Endothelial cell of umbilical vein (primary cell): Measurements from ENCODE around the gene TWIST1. TPM values are rescaled to one million over a fixed set of nuclear protein-coding genes. Genes with fewer than 3 reads are reported as not detected.

Source experiments
- BruUV-seq: library from RNA; stranded (reverse); fragments of 400-500 nt; replicated peaks from 2 replicates; lab custom pipeline; 2021; lab: Mats Ljungman, UMichigan
- CTCF ChIA-PET: fragments of 300-600, 350-600 bp; sonication (Branson Sonifier 250); formaldehyde crosslinking; loops from one replicate; lab custom pipeline; 2021; ENCODE audit warnings: antibody characterized with exemption, inconsistent platforms; lab: Charles Lee
- POLR2A ChIA-PET: fragments of 300-600, 350-600 bp; sonication (Branson Sonifier 250); formaldehyde crosslinking; loops from one replicate; lab custom pipeline; 2021; ENCODE audit warnings: antibody characterized with exemption, inconsistent platforms; lab: Charles Lee
- DNase-seq: peaks from one replicate; pipeline ENCODE4 v3.0.0-alpha.2; 2011; ENCODE audit warnings: low read depth, low spot score
- FAIRE-seq: peaks from 2 replicates; lab custom pipeline; 2011; peaks lifted over from hg19 to GRCh38; lab: Jason Lieb, UNC
- H2AFZ ChIP-seq: 2 replicates; pipeline ENCODE4 v1.6.0; 2012; ENCODE audit warnings: low read depth, low read length, control low read depth, inconsistent platforms
- H3K27ac ChIP-seq: 2 replicates; pipeline ENCODE4 v1.5.1; 2011; ENCODE audit warnings: low read depth, mild to moderate bottlenecking, control low read depth, low read length, moderate library complexity; ENCODE audit not compliant: insufficient read depth
- H3K27me3 ChIP-seq, 2 experiments: 2 replicates each; pipeline versions ENCODE4 v1.6.0 to v1.6.1; 2011; ENCODE audit warnings: low read length in 2 of 2, mixed read lengths in 1 of 2; ENCODE audit not compliant: control insufficient read depth in 2 of 2, insufficient read depth in 2 of 2
- H3K36me3 ChIP-seq, 2 experiments: 2 replicates in 1 of 2; 3 replicates in 1 of 2; pipeline ENCODE4 v1.5.1; 2011; ENCODE audit warnings: low read length in 2 of 2, mild to moderate bottlenecking in 1 of 2, moderate library complexity in 1 of 2; ENCODE audit not compliant: control insufficient read depth in 2 of 2, insufficient read depth in 2 of 2; ENCODE audit errors: extremely low read depth in 1 of 2
- H3K4me1 ChIP-seq: 3 replicates; pipeline ENCODE4 v1.5.1; 2011; ENCODE audit warnings: mild to moderate bottlenecking, low read length; ENCODE audit not compliant: control insufficient read depth, insufficient read depth; ENCODE audit errors: extremely low read depth
- H3K4me2 ChIP-seq: 2 replicates; pipeline ENCODE4 v1.6.1; 2011; ENCODE audit warnings: low read length, control low read depth, mixed read lengths; ENCODE audit not compliant: insufficient read depth
- H3K4me3 ChIP-seq, 3 experiments: fragments of 200-600 bp in 1 of 3; sonication (generic), shearing (Covaris generic) in 1 of 3; replicated peaks in 1 of 3; 2 replicates each; pipeline ENCODE4 v1.5.1; 2011 to 2016; ENCODE audit warnings: control low read depth in 3 of 3, low read length in 3 of 3, mild to moderate bottlenecking in 2 of 3, inconsistent platforms in 1 of 3, low read depth in 1 of 3, moderate library complexity in 1 of 3; ENCODE audit not compliant: insufficient read depth in 1 of 3
- H3K79me2 ChIP-seq: 2 replicates; pipeline ENCODE4 v1.6.0; 2012; ENCODE audit warnings: low read length, inconsistent platforms; ENCODE audit not compliant: control insufficient read depth, insufficient read depth
- H3K9ac ChIP-seq: replicated peaks from 2 replicates; pipeline ENCODE3; 2011; ENCODE audit warnings: low read length, control low read depth; ENCODE audit not compliant: insufficient read depth; ENCODE audit errors: extremely low read depth
- H3K9me1 ChIP-seq: replicated peaks from 3 replicates; pipeline ENCODE4 v1.6.0; 2011; ENCODE audit warnings: mild to moderate bottlenecking, low read length; ENCODE audit not compliant: control insufficient read depth, insufficient read depth; ENCODE audit errors: extremely low read depth
- H3K9me3 ChIP-seq: replicated peaks from 2 replicates; pipeline ENCODE4 v1.5.1; 2012; ENCODE audit warnings: low read length, inconsistent platforms; ENCODE audit not compliant: control insufficient read depth, insufficient read depth
- H4K20me1 ChIP-seq: replicated peaks from 2 replicates; pipeline ENCODE3; 2011; ENCODE audit warnings: mild to moderate bottlenecking, low read length; ENCODE audit not compliant: control insufficient read depth, insufficient read depth; ENCODE audit errors: extremely low read depth
- CTCF ChIP-seq, 2 donors: IDR thresholded peaks; 1 replicate in 1 of 2; 2 replicates in 1 of 2; pipeline ENCODE4 v1.5.1; 2011; ENCODE audit warnings: low read length in 2 of 2, mild to moderate bottlenecking in 2 of 2, moderate library complexity in 2 of 2, control low read depth in 1 of 2, inconsistent platforms in 1 of 2, low read depth in 1 of 2; ENCODE audit not compliant: insufficient read depth in 1 of 2; ENCODE audit errors: extremely low read depth in 1 of 2
- EZH2 ChIP-seq: IDR thresholded peaks from 2 replicates; pipeline ENCODE4 v1.6.1; 2012; ENCODE audit warnings: borderline replicate concordance, low read depth, mild to moderate bottlenecking, moderate library complexity, low read length, inconsistent platforms; ENCODE audit not compliant: severe bottlenecking
- FOS ChIP-seq: IDR thresholded peaks from 2 replicates; pipeline ENCODE4 v1.6.1; 2011; ENCODE audit warnings: mild to moderate bottlenecking, low read length, moderate library complexity, borderline replicate concordance; ENCODE audit not compliant: insufficient read depth
- GATA2 ChIP-seq: IDR thresholded peaks from 2 replicates; pipeline ENCODE4 v1.7.0; 2011; ENCODE audit warnings: low read depth, mild to moderate bottlenecking, moderate library complexity, mixed read lengths, low read length; ENCODE audit not compliant: insufficient read length, insufficient read depth
- JUN ChIP-seq: IDR thresholded peaks from 2 replicates; pipeline ENCODE4 v1.6.1; 2011; ENCODE audit warnings: borderline replicate concordance, low read depth; ENCODE audit not compliant: insufficient read length, insufficient read depth
- MYC ChIP-seq: IDR thresholded peaks from one replicate; pipeline ENCODE4 v1.6.1; 2011; ENCODE audit warnings: mild to moderate bottlenecking, low read depth, low read length
- POLR2A ChIP-seq: IDR thresholded peaks from 2 replicates; pipeline ENCODE4 v1.6.1; 2012; ENCODE audit warnings: low read depth, mild to moderate bottlenecking, control low read depth, low read length
- POLR2AphosphoS5 ChIP-seq: IDR thresholded peaks from 2 replicates; pipeline ENCODE4 v1.6.1; 2012; ENCODE audit warnings: low read depth, mild to moderate bottlenecking, control low read depth, low read length, moderate library complexity; ENCODE audit not compliant: insufficient read depth
- dilution Hi-C: fragments of 300-500 bp; cut with MboI; formaldehyde crosslinking; loops from one replicate; pipeline ENCODE4 v1.15.0; 2019; ENCODE audit warnings: low sequenced_read_pairs; ENCODE audit not compliant: extremely low pct_ligation_motif_present
- intact Hi-C: fragments of 100-400 bp; cut with micrococcal nuclease; formaldehyde crosslinking; loops from one replicate; pipeline ENCODE4 v1.10.0; 2022
- polyA plus RNA-seq, 4 experiments: library from polyadenylated mRNA; depleted of rRNA in 3 of 4; stranded (reverse) in 3 of 4; unstranded in 1 of 4; fragments of >200 nt; gene quantifications; 2 replicates each; pipeline versions ENCODE4 v1.2.1 to v1.2.3, GENCODE V29; 2011 to 2012; ENCODE audit warnings: missing spikeins in 1 of 4
- total RNA-seq: library from RNA; stranded (reverse); gene quantifications from 2 replicates; pipeline ENCODE4 v1.2.3, GENCODE V29; 2021
- TF ChIP-seq, protein P1 (sequence below): IDR thresholded peaks from 2 replicates; pipeline ENCODE4 v1.6.1; 2011; ENCODE audit not compliant: insufficient read depth, insufficient read length

The TWIST1 gene
- total and polyA plus RNA-seq, 2 donors (not counting 3 experiments of a cell fraction or from before 2014, with no cell fraction given): not detected

- no peak overlapping the region for H3K9ac ChIP-seq
- H3K9me1 ChIP-seq: no peaks in the 10 kb centered on the region
- BruUV-seq: no TSS peak
- no peak overlapping the region for H3K27ac ChIP-seq
- dilution Hi-C loops: no loop called here
- H3K27me3 ChIP-seq: peaks cover 0 to 2% of the 10 kb centered on the region in 2 experiments
- H3K4me3 ChIP-seq: no peak overlapping the region
- H3K36me3 ChIP-seq: no peaks in the 10 kb centered on the region
- no peaks in the 10 kb centered on the region for H4K20me1 ChIP-seq
- H2AFZ ChIP-seq: no peak overlapping the region
- ChIA-PET CTCF (no interaction called here), POLR2A (no interaction called here)
- TF ChIP-seq MYC: no peak
- TF ChIP-seq FOS: no peak
- no peak for TF ChIP-seq POLR2AphosphoS5
- TF ChIP-seq EZH2: no peak
- TF ChIP-seq GATA2: no peak
- H3K9me3 ChIP-seq: no peaks in the 10 kb centered on the region
- H3K4me1 ChIP-seq: no peaks in the 10 kb centered on the region
- no peak for FAIRE-seq
- H3K4me2 ChIP-seq: no peak overlapping the region
- no peaks in the 10 kb centered on the region for H3K79me2 ChIP-seq
- DNase-seq: no peak
- intact Hi-C loops: loop anchor here (2.0 kb wide), 1 partner anchor 15 kb away; no protein-coding TSS in a partner anchor
These were observed 37.3 kb downstream of the TWIST1 start for GRCh38 chr7:19080093-19080492.

DNA sequence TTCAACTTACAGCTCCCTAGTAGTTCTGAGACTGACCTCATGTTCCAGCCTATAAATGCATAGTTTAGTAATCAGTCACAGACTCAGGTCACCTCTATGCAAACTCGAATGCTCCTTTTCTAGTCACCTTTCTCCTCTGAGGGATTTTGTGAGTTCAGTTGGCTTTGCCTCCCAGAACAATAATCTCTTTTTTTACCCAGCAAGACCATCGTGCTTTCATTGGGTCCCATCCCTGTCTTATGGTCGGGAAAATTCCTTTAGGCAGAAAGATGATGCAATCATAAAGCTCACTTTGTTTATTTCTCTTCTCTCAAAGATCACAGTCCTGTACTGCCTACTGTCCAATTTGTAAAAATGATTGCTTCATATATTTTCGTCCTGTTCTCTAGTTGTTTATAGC lies 38.4 kb downstream of the TWIST1 start:
- Histone ChIP-seq H3K4me1 (no peaks in the 10 kb centered on the region), H3K4me3 (no peak overlapping the region), H3K36me3 (no peaks in the 10 kb centered on the region), H3K79me2 (no peaks in the 10 kb centered on the region), H3K9me1 (no peaks in the 10 kb centered on the region), H3K27me3 (peaks cover 0 to 2% of the 10 kb centered on the region in 2 experiments), H4K20me1 (no peaks in the 10 kb centered on the region), H3K9ac (no peak overlapping the region), H3K4me2 (no peak overlapping the region), H2AFZ (no peak overlapping the region), H3K9me3 (no peaks in the 10 kb centered on the region), H3K27ac (no peak overlapping the region)
- intact Hi-C loops (no loop called here), dilution Hi-C loops (no loop called here)
- CTCF ChIA-PET: no interaction called here
- no TSS peak for BruUV-seq
- POLR2A ChIA-PET: no interaction called here
- TF ChIP-seq MYC (no peak), FOS (no peak), POLR2A (no peak), CTCF (IDR thresholded peaks at IDR 0.05; ENCODE audit: extremely low read depth in 1 of 2, insufficient read depth in 1 of 2, low read depth in 1 of 2, low read length in 2 of 2) (no peak), POLR2AphosphoS5 (no peak), EZH2 (no peak), GATA2 (no peak), JUN (no peak)
- TF ChIP-seq, protein P1, sequence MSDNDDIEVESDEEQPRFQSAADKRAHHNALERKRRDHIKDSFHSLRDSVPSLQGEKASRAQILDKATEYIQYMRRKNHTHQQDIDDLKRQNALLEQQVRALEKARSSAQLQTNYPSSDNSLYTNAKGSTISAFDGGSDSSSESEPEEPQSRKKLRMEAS: no peak
- DNase-seq: no peak
- no peak for FAIRE-seq
